ENCODE measurements around the gene TREM1. TPM values are rescaled to one million over a fixed set of nuclear protein-coding genes. Genes with fewer than 3 reads are reported as not detected.
A peak's percentile ranks its signal among the peaks of the same experiment; 100 is the strongest.

Gene TREM1
- total RNA-seq, 1 donor from 2014 or later = 1.8 TPM

- Histone ChIP-seq H3K27me3 (ENCODE audit: control insufficient read depth, insufficient read depth, low read length) (peaks cover 1% of the 10 kb centered on the region), H3K4me3 (ENCODE audit: low read depth, low read length) (no peak overlapping the region), H3K36me3 (ENCODE audit: control insufficient read depth, insufficient read depth, low read length) (no peaks in the 10 kb centered on the region)
- DNase-seq (ENCODE audit: low read depth) (no peak), FAIRE-seq (no peak)
- TF ChIP-seq CTCF (IDR thresholded peaks at IDR 0.05; ENCODE audit: insufficient read depth, low read length, severe bottlenecking) = no peak
These were observed 6.0 kb downstream of the TREM1 start for GRCh38 chr6:41280381-41281057.

GRCh38 chr6:41278699-41279405 lies 7.6 kb downstream of the TREM1 start:
- peak; percentile 81 for TF ChIP-seq CTCF (IDR thresholded peaks at IDR 0.05; ENCODE audit: insufficient read depth, low read length, severe bottlenecking)
- no peak overlapping the region for H3K4me3 ChIP-seq (ENCODE audit: low read depth, low read length)
- peaks cover 1% of the 10 kb centered on the region for H3K27me3 ChIP-seq (ENCODE audit: control insufficient read depth, insufficient read depth, low read length)
- DNase-seq (ENCODE audit: low read depth) (peak; percentile 70), FAIRE-seq (no peak)
- H3K36me3 ChIP-seq (ENCODE audit: control insufficient read depth, insufficient read depth, low read length) = no peaks in the 10 kb centered on the region

- H3K27me3 ChIP-seq (ENCODE audit: control insufficient read depth, insufficient read depth, low read length) = peaks cover 1% of the 10 kb centered on the region
- H3K4me3 ChIP-seq (ENCODE audit: low read depth, low read length) = no peak overlapping the region
- FAIRE-seq (no peak), DNase-seq (ENCODE audit: low read depth) (no peak)
- no peaks in the 10 kb centered on the region for H3K36me3 ChIP-seq (ENCODE audit: control insufficient read depth, insufficient read depth, low read length)
- TF ChIP-seq CTCF (IDR thresholded peaks at IDR 0.05; ENCODE audit: insufficient read depth, low read length, severe bottlenecking) = no peak
These were observed 8.9 kb downstream of the TREM1 start for GRCh38 chr6:41277605-41278004.

- DNase-seq (ENCODE audit: low read depth) (no peak), FAIRE-seq (no peak)
- no peaks in the 10 kb centered on the region for H3K36me3 ChIP-seq (ENCODE audit: control insufficient read depth, insufficient read depth, low read length)
- peaks cover 1% of the 10 kb centered on the region for H3K27me3 ChIP-seq (ENCODE audit: control insufficient read depth, insufficient read depth, low read length)
- TF ChIP-seq CTCF (IDR thresholded peaks at IDR 0.05; ENCODE audit: insufficient read depth, low read length, severe bottlenecking) = no peak
- H3K4me3 ChIP-seq (ENCODE audit: low read depth, low read length) = no peak overlapping the region
These were observed 11.0 kb downstream of the TREM1 start for GRCh38 chr6:41275489-41275888.

GRCh38 chr6:41274256-41274655 lies 12.2 kb downstream of the TREM1 start:
- DNase-seq (ENCODE audit: low read depth) (no peak), FAIRE-seq (no peak)
- no peaks in the 10 kb centered on the region for H3K36me3 ChIP-seq (ENCODE audit: control insufficient read depth, insufficient read depth, low read length)
- peaks cover 1% of the 10 kb centered on the region for H3K27me3 ChIP-seq (ENCODE audit: control insufficient read depth, insufficient read depth, low read length)
- TF ChIP-seq CTCF (IDR thresholded peaks at IDR 0.05; ENCODE audit: insufficient read depth, low read length, severe bottlenecking) = no peak
- H3K4me3 ChIP-seq (ENCODE audit: low read depth, low read length) = no peak overlapping the region

Data from bronchial epithelial cell (primary cell).